Activated CD8-positive, alpha-beta memory T cell treated with anti-CD3 and anti-CD28 coated beads for 48 hours (primary cell): ENCODE results near the gene NSUN6.
"Not testable (repeated sequence)": the region's sequence is repeated elsewhere in the genome, so short reads cannot be mapped to it uniquely, and the experiment has no call there.

Source experiments
- DNase-seq, 3 experiments: peaks; one replicate each; pipeline ENCODE4 v3.0.0-alpha.2; 2020; ENCODE audit warnings: low read depth in 2 of 3, low spot score in 2 of 3

Gene NSUN6

DNA sequence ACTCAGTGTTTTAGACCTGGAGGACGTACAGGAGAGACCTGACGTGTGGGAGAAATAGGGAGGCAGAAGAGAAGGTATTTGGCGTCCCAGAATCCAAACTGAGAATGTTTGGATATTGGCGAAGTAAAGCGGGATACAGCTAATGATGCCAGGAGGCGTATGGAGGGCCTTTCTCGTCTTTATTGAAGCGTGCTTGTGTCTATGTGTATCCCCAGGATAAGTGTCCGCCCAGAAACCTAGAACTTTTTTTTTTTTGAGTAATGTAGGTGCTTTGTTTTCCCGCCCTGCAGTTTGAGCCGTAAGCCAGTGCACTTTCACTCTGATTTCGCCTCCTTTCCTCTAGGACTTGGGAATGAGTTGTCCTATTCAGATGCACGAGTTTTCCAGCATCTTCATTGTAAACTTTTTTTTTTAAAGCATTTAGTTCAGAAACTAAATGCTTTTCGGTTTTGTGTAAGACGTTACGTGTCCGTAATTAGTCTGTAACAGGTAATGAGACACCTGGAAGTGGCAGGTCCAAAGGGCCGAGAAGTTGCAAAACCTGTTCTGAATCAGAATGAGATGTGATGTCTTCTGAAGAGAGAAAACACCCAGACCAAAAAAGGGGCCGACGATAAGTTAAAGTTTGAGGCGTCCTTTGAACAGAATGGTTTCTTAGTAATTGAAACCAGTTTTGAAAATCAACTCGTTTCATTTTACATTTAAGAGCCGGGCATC, 8.6 kb upstream of the NSUN6 start:
- DNase-seq: no peak

- peak; percentile 72 to 91 (median 87) for DNase-seq
These were observed 7.9 kb upstream of the NSUN6 start, which contains the start of gene ARL5B for GRCh38 chr10:18659125-18659818. ARL5B (plus strand) TSS chr10:18659431; CDS start chr10:18659638, 207 bp downstream.

GRCh38 chr10:18658271-18659124, 7.1 kb upstream of the NSUN6 start:
- no peak for DNase-seq

GRCh38 chr10:18656724-18657123, 5.3 kb upstream of the NSUN6 start:
- no peak for DNase-seq

DNA sequence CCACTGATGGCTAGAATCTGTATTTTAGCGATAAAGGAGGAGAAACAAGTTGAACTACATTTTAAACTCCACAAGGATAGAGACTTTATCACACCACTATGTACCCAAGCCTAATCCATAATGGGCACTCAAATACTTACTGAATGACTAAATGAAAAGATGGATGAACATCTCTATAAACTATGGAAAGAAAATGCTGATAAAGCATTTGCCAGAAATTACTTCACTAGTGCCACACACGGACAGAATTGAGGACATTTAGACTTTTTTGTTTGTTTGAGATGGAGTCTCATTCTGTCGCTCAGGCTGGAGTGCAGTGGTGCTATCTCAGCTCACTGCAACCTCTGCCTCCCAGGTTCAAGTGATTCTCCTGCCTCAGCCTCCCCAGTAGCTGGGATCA, 1.7 kb upstream of the NSUN6 start:
- no peak for DNase-seq

DNA sequence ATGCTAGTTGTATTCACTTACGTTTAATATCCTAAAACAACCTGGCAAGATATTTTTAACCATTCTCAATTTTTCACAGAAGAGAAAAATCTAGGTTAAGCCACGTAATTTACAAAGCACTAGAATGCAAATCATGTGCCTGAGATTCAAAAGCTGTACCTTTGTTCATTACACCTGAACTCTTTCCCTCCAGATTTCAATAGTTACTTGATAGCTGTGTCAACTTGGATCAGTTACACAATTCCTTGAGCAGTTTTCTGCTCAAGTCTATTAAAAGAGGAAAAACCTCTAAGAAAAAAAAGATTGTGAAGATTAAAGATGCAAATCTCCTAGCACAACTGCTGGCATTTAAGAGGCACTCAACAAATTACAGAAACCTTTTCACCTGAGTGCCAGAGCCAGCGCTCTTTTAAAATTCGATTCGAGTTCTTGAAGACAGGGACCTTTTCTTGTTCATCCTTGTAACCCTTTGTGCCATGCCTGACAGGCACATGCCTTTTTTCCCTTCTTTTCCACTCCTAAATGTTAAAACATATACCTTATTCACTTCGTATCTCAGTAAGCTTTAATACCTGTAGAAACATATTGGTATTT, 886 bp downstream of the NSUN6 start:
- DNase-seq: no peak

GRCh38 chr10:18649364-18649959, 1.9 kb downstream of the NSUN6 start:
- no peak for DNase-seq

GRCh38 chr10:18647945-18648344, 3.4 kb downstream of the NSUN6 start:
- no peak for DNase-seq

- no peak for DNase-seq
These were observed 4.2 kb downstream of the NSUN6 start for GRCh38 chr10:18647151-18647550.

- not testable (repeated sequence) for DNase-seq
These were observed 11.7 kb downstream of the NSUN6 start for GRCh38 chr10:18639719-18640118.

- DNase-seq: not testable (repeated sequence)
These were observed 14.0 kb downstream of the NSUN6 start for GRCh38 chr10:18637400-18637799.

- no peak for DNase-seq
These were observed 15.4 kb downstream of the NSUN6 start for GRCh38 chr10:18635995-18636394.

- DNase-seq: not testable (repeated sequence)
These were observed 18.9 kb downstream of the NSUN6 start for GRCh38 chr10:18632500-18632899.

DNA sequence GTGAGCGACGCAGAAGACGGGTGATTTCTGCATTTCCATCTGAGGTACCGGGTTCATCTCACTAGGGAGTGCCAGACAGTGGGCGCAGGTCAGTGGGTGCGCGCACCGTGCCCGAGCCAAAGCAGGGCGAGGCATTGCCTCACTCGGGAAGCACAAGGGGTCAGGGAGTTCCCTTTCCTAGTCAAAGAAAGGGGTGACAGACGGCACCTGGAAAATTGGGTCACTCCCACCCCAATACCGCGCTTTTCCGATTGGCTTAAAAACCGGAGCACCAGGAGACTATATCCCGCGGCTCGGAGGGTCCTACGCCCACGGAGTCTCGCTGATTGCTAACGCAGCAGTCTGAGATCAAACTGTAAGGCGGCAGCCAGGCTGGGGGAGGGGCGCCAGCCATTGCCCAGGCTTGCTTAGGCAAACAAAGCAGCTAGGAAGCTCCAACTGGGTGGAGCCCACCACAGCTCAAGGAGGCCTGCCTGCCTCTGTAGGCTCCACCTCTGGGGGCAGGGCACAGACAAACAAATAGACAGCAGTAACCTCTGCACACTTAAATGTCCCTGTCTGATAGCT, 23.9 kb downstream of the NSUN6 start:
- DNase-seq: peak; percentile 23 to 41 (median 36)

GRCh38 chr10:18625886-18626285, 25.5 kb downstream of the NSUN6 start:
- no peak for DNase-seq

DNA sequence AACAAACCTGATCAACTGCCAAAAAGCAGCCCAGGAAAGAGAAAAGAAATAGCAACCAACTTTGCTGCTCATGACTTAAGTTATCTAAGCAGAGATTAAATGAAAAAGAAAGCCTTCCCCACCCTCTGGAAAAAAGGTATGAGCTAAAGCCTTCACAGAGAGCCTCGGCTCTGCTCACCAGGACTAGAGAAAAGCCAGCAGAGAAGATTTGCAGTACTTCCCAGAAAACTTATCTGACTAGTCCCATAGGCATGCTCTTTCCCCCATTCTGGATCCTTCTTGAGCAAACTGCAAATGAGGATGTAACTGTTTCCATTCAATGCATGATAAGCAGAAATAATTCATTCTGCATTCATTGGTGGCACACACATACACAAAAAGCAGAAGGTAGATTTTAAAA, 27.7 kb downstream of the NSUN6 start:
- DNase-seq: not testable (repeated sequence)

GRCh38 chr10:18620856-18621255, 30.5 kb downstream of the NSUN6 start:
- no peak for DNase-seq

GRCh38 chr10:18619016-18619415, 32.4 kb downstream of the NSUN6 start:
- no peak for DNase-seq

- DNase-seq: no peak
These were observed 35.0 kb downstream of the NSUN6 start for GRCh38 chr10:18616337-18616736.

GRCh38 chr10:18615618-18616017, 35.8 kb downstream of the NSUN6 start:
- no peak for DNase-seq

DNA sequence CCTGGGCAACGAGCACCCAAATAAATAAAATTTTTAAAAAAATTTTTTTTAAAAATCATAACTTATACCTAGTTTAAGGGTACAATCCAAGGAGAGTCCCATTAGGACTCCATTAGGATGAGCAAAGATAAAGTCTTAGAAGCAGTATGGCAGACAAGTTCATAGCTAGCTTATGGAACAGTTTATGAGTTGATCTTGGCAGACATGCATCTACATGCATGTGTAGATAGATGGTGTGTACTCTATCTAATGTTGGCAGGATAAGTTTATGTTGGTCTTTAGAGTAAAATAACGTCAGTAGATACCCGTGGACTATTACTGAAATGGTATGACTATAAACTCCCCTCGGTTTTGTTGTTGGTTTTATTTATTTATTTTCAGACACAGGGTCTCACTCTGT, 40.2 kb downstream of the NSUN6 start:
- no peak for DNase-seq
